Heart right ventricle (tissue), 16 donors: ENCODE measurements around the gene BLTP3A. TPM values are rescaled to one million over a fixed set of nuclear protein-coding genes. Genes with fewer than 3 reads are reported as not detected.

Source experiments
- ATAC-seq, 8 donors: fragments of 200-7000 bp; cut with Tn5 transposase; one replicate each; pipeline ENCODE4 v1.9.1; 2020; ENCODE audit warnings: mild to moderate bottlenecking in 8 of 8, moderate library complexity in 8 of 8, moderate number of reproducible peaks in 1 of 8
- DNase-seq, 2 donors: peaks; one replicate each; pipeline ENCODE4 v3.0.0-alpha.2; 2020
- H3K27ac ChIP-seq, 10 donors: fragments of 200-600 bp; sonication (generic) in 2 of 10; one replicate each; pipeline versions ENCODE4 v1.5.0 to v1.8.0; 2020 to 2022; ENCODE audit warnings: mild to moderate bottlenecking in 3 of 10
- H3K27me3 ChIP-seq, 7 donors: fragments of 200-600 bp; one replicate each; pipeline ENCODE4 v1.8.0; 2021 to 2022; ENCODE audit warnings: mild to moderate bottlenecking in 2 of 7
- H3K36me3 ChIP-seq, 9 donors: fragments of 200-600 bp; sonication (generic) in 1 of 9; one replicate each; pipeline versions ENCODE4 v1.5.0 to v1.8.0; 2020 to 2022; ENCODE audit warnings: mild to moderate bottlenecking in 2 of 9
- H3K4me1 ChIP-seq, 9 donors: fragments of 200-600 bp; sonication (generic) in 1 of 9; one replicate each; pipeline versions ENCODE4 v1.5.0 to v1.8.0; 2020 to 2022; ENCODE audit warnings: mild to moderate bottlenecking in 4 of 9
- H3K4me3 ChIP-seq, 10 donors: fragments of 200-600 bp; sonication (generic) in 2 of 10; one replicate each; pipeline versions ENCODE4 v1.5.0 to v1.8.0; 2020 to 2022; ENCODE audit warnings: mild to moderate bottlenecking in 7 of 10, moderate library complexity in 2 of 10
- H3K9me3 ChIP-seq, 11 donors: fragments of 200-600 bp in 10 of 11; sonication (generic) in 2 of 11; one replicate each; pipeline versions ENCODE4 v1.5.0 to v1.8.0; 2013 to 2022; ENCODE audit warnings: mild to moderate bottlenecking in 2 of 11, control low read depth in 1 of 11, moderate library complexity in 1 of 11
- WGBS, 2 donors: extraction: QIAGEN DNeasy Blood & Tissue Kit; methylation state at CpG; one replicate each; pipeline ENCODE4 v1.1.7; 2013; ENCODE audit warnings: inconsistent platforms in 1 of 2; 5-methylcytosine and 5-hydroxymethylcytosine counted together
- intact Hi-C, 10 donors: fragments of 100-400 bp; cut with DNase I; formaldehyde crosslinking; loops; one replicate each; pipeline versions ENCODE4 v1.11.1 to v1.14.2; 2022
- polyA plus RNA-seq, 2 donors: library from polyadenylated mRNA; stranded (reverse); fragments of 200-250 nt; gene quantifications; one replicate each; pipeline ENCODE4 v1.2.3, GENCODE V29; 2013
- total RNA-seq, 10 donors: library from RNA; stranded (reverse); fragmentation: NEBNext Ultra II Directional in 3 of 10; extraction: Animal tissue kit (Norgen Biotek cat#: 25700) in 3 of 10; gene quantifications; one replicate each; pipeline versions ENCODE4 v1.2.1 to v1.2.4, GENCODE V29; 2021 to 2023
- TF ChIP-seq, protein P1 (sequence below), 9 donors: fragments of 200-600 bp; sonication (generic) in 2 of 9; IDR thresholded peaks; one replicate each; pipeline versions ENCODE4 v1.5.0 to v1.8.0; 2021 to 2022; ENCODE audit warnings: antibody characterized with exemption in 9 of 9, mild to moderate bottlenecking in 5 of 9, moderate library complexity in 1 of 9
- donor health status: Arrhythmogenic right ventricular cardiomyopathy.
- donor health status: ischemic (EF 13 %, LVEDD 7.1; RV severe dilation, severe dysfunction).
- donor health status: healthy with polysubstance abuse.
- donor health status: DM: no; HTN: yes; CAD: no.
- donor health status: DM: no; HTN: no; CAD: no.
- donor health status: ischemic (EF 25% LVEDD 6.9; RV normal size, moderate dysfunction).
- donor health status: ischemic (EF 25% LVEDD 5.7; RV mildly dilated, moderate dysfunction).
- donor health status: healthy.
- donor health status: DM: yes; HTN: yes; CAD: no.
- donor health status: Ischemic cardiomyopathy.
- donor health status: ischemic (EF 35%, LVEDD 5.7; RV mildly dilated, moderate dysfunction).
- donor health status: nonischemic (EF 11% LVEDD 7.7; RV severe dilation, severe dysfunction).
- donor health status: DM: yes; HTN: yes; CAD: no.
- donor health status: PGD.
- donor health status: ischemic (EF 29% LVEDD 5.4; RV normal size, mild dysfunction).
- donor health status: nonischemic (EF 23%, LVEDD 6.1; RV moderate dilation, normal function).

Gene BLTP3A
- total and polyA plus RNA-seq, 12 donors: 4.1 to 25.0 (median 21.0) TPM

DNA sequence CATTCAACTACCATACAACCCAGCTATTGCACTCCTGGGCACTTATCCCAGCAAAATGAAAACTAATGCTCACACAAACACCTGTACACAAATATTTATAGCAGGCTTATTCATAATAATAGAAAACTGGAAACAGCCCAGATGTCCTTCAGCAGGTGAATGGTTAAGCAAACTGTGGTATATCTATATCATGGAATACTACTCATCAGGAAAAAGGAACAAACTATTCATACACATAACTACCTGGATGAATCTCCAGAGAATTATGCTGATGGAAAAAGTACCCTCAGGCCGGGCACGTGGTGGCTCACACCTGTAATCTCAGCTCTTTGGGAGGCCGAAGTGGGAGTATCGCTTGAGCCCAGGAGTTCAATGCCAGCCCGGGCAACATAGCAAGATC is 3.8 kb upstream of the BLTP3A start:
- peaks cover 0 to 4% (median 0%) of the 10 kb centered on the region in 11 donors for H3K9me3 ChIP-seq
- no peak overlapping the region for H3K27ac ChIP-seq
- H3K27me3 ChIP-seq: no peaks in the 10 kb centered on the region
- H3K36me3 ChIP-seq: no peaks in the 10 kb centered on the region
- ATAC-seq (no peak), DNase-seq (no peak)
- WGBS, 2 donors: 97 to 99% methylated on average over 5 of the region's 5 CpGs
- peaks cover 0 to 19% (median 9%) of the 10 kb centered on the region in 9 donors for H3K4me1 ChIP-seq
- TF ChIP-seq, protein P1, sequence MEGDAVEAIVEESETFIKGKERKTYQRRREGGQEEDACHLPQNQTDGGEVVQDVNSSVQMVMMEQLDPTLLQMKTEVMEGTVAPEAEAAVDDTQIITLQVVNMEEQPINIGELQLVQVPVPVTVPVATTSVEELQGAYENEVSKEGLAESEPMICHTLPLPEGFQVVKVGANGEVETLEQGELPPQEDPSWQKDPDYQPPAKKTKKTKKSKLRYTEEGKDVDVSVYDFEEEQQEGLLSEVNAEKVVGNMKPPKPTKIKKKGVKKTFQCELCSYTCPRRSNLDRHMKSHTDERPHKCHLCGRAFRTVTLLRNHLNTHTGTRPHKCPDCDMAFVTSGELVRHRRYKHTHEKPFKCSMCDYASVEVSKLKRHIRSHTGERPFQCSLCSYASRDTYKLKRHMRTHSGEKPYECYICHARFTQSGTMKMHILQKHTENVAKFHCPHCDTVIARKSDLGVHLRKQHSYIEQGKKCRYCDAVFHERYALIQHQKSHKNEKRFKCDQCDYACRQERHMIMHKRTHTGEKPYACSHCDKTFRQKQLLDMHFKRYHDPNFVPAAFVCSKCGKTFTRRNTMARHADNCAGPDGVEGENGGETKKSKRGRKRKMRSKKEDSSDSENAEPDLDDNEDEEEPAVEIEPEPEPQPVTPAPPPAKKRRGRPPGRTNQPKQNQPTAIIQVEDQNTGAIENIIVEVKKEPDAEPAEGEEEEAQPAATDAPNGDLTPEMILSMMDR (IDR thresholded peaks at IDR 0.05): no peak
- H3K4me3 ChIP-seq: no peak overlapping the region
- intact Hi-C loops: no loop called here

DNA sequence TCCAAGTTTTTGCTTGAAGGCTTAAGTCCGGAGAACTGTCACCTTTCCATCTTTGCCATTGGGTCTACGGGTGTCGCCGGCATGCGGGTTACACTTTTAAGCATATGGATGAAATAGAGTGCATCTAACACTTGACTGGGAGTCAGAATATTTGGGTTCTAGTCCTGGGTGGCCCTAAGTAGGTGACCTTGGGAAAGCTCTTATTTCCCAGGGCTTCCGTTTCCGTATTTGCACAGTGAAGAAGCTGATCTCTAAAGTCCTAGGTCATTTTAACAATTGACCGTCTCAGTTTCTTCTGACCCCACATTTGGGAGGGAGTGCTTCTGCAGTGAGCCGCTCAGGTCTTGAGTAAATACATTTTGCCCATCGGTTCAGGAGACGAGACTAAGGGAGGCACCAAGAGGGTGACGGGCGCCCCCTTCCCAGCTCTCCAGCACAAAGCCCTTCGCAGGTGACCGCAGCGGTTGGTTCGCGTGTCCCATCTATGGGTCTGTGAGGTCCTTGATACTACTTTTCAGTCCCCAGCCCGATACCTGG is 651 bp upstream of the BLTP3A start:
- intact Hi-C loops: loop anchor here in 2 of 10 donors (2.0 to 5.0 kb wide), 2 partner anchors 30 to 34 kb away; partner anchors contain the start of gene SNRPC (in 1 of the 2)
- Histone ChIP-seq H3K27me3 (no peaks in the 10 kb centered on the region), H3K36me3 (no peaks in the 10 kb centered on the region), H3K27ac (peak overlapping the region; percentile 82 to 98 (median 97)), H3K4me1 (peaks cover 4 to 32% (median 20%) of the 10 kb centered on the region in 9 donors), H3K4me3 (peak overlapping the region; percentile 77 to 99 (median 96)), H3K9me3 (peaks cover 0 to 4% (median 0%) of the 10 kb centered on the region in 11 donors)
- TF ChIP-seq, protein P1 (IDR thresholded peaks at IDR 0.05): peak in 4 of 9 donors; percentile 8 to 36 (median 26)
- DNase-seq: peak; percentile 53 to 58
- ATAC-seq: peak; percentile 45 to 79 (median 68)
- 9 to 10% methylated on average over 19 of the region's 19 CpGs for WGBS, 2 donors

DNA sequence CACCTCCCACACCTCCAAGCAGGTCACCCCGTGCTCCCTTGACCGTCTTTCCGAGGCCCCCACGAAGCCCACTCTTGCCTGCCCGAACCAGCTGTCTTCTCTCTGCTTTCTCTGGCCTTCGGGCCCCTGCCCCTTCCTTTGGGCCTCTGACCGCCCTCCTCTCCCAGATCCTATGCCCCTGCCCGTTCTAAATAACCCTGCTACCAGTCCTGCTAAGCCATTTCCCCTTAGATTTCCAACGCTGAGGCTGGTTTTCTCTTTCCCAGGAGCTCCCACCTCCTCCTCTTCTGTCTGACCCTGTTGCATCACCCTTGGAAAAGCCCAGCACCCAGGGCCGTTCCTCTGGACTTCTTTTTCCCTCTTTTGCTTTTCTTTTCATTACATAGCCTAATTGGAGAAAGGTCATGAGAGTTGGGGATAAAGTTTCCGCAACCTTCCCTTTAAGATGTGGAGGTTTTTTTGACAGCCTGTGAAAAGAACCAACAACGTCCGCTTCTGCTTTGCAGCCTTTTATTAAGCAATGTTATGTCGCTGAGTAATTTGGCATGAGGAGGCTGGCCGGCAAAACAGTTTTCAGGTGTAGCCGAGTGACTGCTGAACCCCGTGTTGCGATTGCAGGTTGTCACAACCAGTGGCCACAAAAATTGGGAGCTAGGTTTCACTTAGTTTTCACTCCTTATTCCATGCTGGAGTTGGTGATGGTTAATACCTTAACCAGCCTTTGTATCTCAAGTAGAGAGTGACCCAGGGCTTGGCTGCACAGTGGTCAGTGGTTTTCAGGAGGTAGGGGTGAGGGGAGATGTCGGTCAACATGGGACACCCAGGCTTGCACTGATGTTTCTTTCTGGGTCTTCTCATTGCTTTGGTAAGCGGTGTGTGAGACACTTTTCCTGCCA is 970 bp downstream of the BLTP3A start:
- DNase-seq: peak in 1 of 2 donors; percentile 18

DNA sequence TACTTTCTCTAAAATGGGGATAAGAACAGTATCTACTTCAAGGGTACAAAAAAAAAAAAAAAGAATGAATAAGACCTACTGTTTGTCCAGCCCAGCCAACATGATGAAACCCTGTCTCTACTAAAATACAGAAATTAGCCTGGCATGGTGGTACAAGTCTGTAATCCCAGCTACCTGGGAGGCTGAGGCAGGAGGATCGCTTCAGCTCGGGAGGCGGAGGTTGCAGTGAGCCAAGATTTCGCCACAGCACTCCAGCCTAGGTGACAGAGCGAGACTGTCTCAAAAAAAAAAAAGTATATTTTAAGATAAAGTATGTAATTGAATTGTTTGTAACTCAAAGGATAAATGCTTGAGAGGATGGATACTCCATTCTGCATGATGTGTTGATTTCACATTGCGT is 2.0 kb downstream of the BLTP3A start:
- DNase-seq (no peak), ATAC-seq (no peak)
- TF ChIP-seq, protein P1 (IDR thresholded peaks at IDR 0.05): no peak
- intact Hi-C loops: loop anchor here in 1 of 10 donors (5.0 kb wide), 1 partner anchor 37 kb away; the partner anchor contains the start of gene SNRPC
- Histone ChIP-seq H3K27ac (no peak overlapping the region), H3K9me3 (no peaks in the 10 kb centered on the region), H3K4me1 (peaks cover 4 to 37% (median 16%) of the 10 kb centered on the region in 9 donors), H3K4me3 (no peak overlapping the region), H3K27me3 (no peaks in the 10 kb centered on the region), H3K36me3 (no peaks in the 10 kb centered on the region)
- WGBS, 2 donors: 96% methylated on average over 6 of the region's 6 CpGs

More for the DNA sequence above, 970 bp downstream of the BLTP3A start:
- Histone ChIP-seq H3K27ac (peak overlapping the region; percentile 82 to 98 (median 97)), H3K4me1 (peaks cover 4 to 38% (median 16%) of the 10 kb centered on the region in 9 donors), H3K4me3 (peak overlapping the region; percentile 77 to 99 (median 96)), H3K27me3 (no peaks in the 10 kb centered on the region), H3K9me3 (peaks cover 0 to 4% (median 0%) of the 10 kb centered on the region in 11 donors), H3K36me3 (no peaks in the 10 kb centered on the region)
- ATAC-seq: peak; percentile 20 to 49 (median 35)
- intact Hi-C loops: loop anchor here in 2 of 10 donors (1.0 to 5.0 kb wide), 2 partner anchors 36 to 95 kb away; partner anchors contain the start of genes SNRPC (in 1 of the 2) and TAF11 (in 1 of the 2)
- TF ChIP-seq, protein P1 (IDR thresholded peaks at IDR 0.05): no peak
- 11 to 13% methylated on average over 20 of the region's 20 CpGs for WGBS, 2 donors
